H9 (cell line): ENCODE results near the gene VGLL3. TPM values are rescaled to one million over a fixed set of nuclear protein-coding genes. Genes with fewer than 3 reads are reported as not detected.

ENCODE experiments used
- DNase-seq: peaks from one replicate; pipeline ENCODE4 v3.0.0-alpha.2; 2017
- H2AFZ ChIP-seq: one replicate; pipeline ENCODE4 v1.6.1; 2013; ENCODE audit warnings: mild to moderate bottlenecking, low read length, control low read depth, moderate library complexity
- H2AK5ac ChIP-seq: 2 replicates; pipeline ENCODE4 v1.6.1; 2013; ENCODE audit warnings: low read length, control low read depth, mixed read lengths; ENCODE audit not compliant: insufficient read length
- H2BK120ac ChIP-seq: one replicate; pipeline ENCODE4 v1.6.1; 2013; ENCODE audit warnings: low read depth, mild to moderate bottlenecking, low read length, control low read depth, inconsistent platforms; ENCODE audit not compliant: poor library complexity, severe bottlenecking
- H2BK12ac ChIP-seq: 2 replicates; pipeline ENCODE4 v1.6.1; 2013; ENCODE audit warnings: low read length, control low read depth, mixed read lengths, low read depth; ENCODE audit not compliant: insufficient read length
- H2BK15ac ChIP-seq: 2 replicates; pipeline ENCODE4 v1.6.1; 2013; ENCODE audit warnings: low read depth, low read length, control low read depth
- H2BK20ac ChIP-seq: one replicate; pipeline ENCODE4 v1.6.1; 2013; ENCODE audit warnings: low read depth, mild to moderate bottlenecking, low read length, control low read depth, inconsistent platforms; ENCODE audit not compliant: poor library complexity, severe bottlenecking
- H2BK5ac ChIP-seq: 2 replicates; pipeline ENCODE4 v1.6.1; 2013; ENCODE audit warnings: low read length, control low read depth, mixed read lengths; ENCODE audit not compliant: insufficient read length
- H3K14ac ChIP-seq: 2 replicates; pipeline ENCODE4 v1.6.1; 2013; ENCODE audit warnings: low read length, control low read depth; ENCODE audit not compliant: insufficient read depth
- H3K18ac ChIP-seq: 2 replicates; pipeline ENCODE4 v1.6.1; 2013; ENCODE audit warnings: low read depth, mild to moderate bottlenecking, mixed read lengths, low read length, control low read depth; ENCODE audit not compliant: insufficient read length
- H3K23ac ChIP-seq: 2 replicates; pipeline ENCODE4 v1.6.1; 2013; ENCODE audit warnings: low read length, control low read depth, mixed read lengths, low read depth; ENCODE audit not compliant: insufficient read length
- H3K23me2 ChIP-seq: 2 replicates; pipeline ENCODE4 v1.6.1; 2013; ENCODE audit warnings: low read depth, mild to moderate bottlenecking, mixed read lengths, low read length, control low read depth; ENCODE audit not compliant: insufficient read length, poor library complexity, severe bottlenecking
- H3K27ac ChIP-seq: 2 replicates; pipeline ENCODE4 v1.5.1; 2013; ENCODE audit warnings: low read length, control low read depth, mixed read lengths, low read depth; ENCODE audit not compliant: insufficient read length
- H3K27me3 ChIP-seq: 2 replicates; pipeline ENCODE4 v1.6.1; 2013; ENCODE audit warnings: low read length, control low read depth, inconsistent platforms; ENCODE audit not compliant: insufficient read depth
- H3K4ac ChIP-seq: 2 replicates; pipeline ENCODE4 v1.6.1; 2013; ENCODE audit warnings: low read depth, mild to moderate bottlenecking, control low read depth, inconsistent platforms, low read length, moderate library complexity
- H3K4me1 ChIP-seq: 2 replicates; pipeline ENCODE4 v1.6.1; 2013; ENCODE audit warnings: low read length, control low read depth, inconsistent platforms; ENCODE audit not compliant: insufficient read depth
- H3K4me2 ChIP-seq: 2 replicates; pipeline ENCODE4 v1.6.1; 2013; ENCODE audit warnings: low read length, control low read depth, mixed read lengths; ENCODE audit not compliant: insufficient read length, insufficient read depth
- H3K56ac ChIP-seq: 2 replicates; pipeline ENCODE4 v1.6.1; 2013; ENCODE audit warnings: low read depth, mild to moderate bottlenecking, mixed read lengths, low read length, control low read depth; ENCODE audit not compliant: insufficient read length
- H3K79me1 ChIP-seq: 2 replicates; pipeline ENCODE4 v1.6.1; 2013; ENCODE audit warnings: low read depth, mild to moderate bottlenecking, moderate library complexity, low read length, control low read depth, inconsistent platforms; ENCODE audit not compliant: insufficient read depth, poor library complexity, severe bottlenecking
- H3K79me2 ChIP-seq: 2 replicates; pipeline ENCODE4 v1.6.1; 2013; ENCODE audit warnings: low read length, control low read depth, inconsistent platforms; ENCODE audit not compliant: insufficient read depth
- H3K9ac ChIP-seq: 2 replicates; pipeline ENCODE4 v1.6.1; 2013; ENCODE audit warnings: low read length, control low read depth, mixed read lengths; ENCODE audit not compliant: insufficient read length; ENCODE audit errors: extremely low read depth
- H3K9me3 ChIP-seq: one replicate; pipeline ENCODE4 v1.6.1; 2013; ENCODE audit warnings: low read depth, low read length, inconsistent platforms; ENCODE audit not compliant: control insufficient read depth
- H3T11ph ChIP-seq: one replicate; pipeline ENCODE4 v1.6.1; 2013; ENCODE audit warnings: mild to moderate bottlenecking, low read length, control low read depth, inconsistent platforms
- H4K20me1 ChIP-seq: one replicate; pipeline ENCODE4 v1.6.1; 2013; ENCODE audit not compliant: control insufficient read depth, insufficient read length, insufficient read depth
- H4K5ac ChIP-seq: 2 replicates; pipeline ENCODE4 v1.6.1; 2013; ENCODE audit warnings: low read depth, mild to moderate bottlenecking, mixed read lengths, low read length, control low read depth; ENCODE audit not compliant: insufficient read length
- H4K8ac ChIP-seq: replicated peaks from 2 replicates; pipeline ENCODE4 v1.6.1; 2013; ENCODE audit warnings: low read length, control low read depth, mixed read lengths, low read depth; ENCODE audit not compliant: insufficient read length
- H4K91ac ChIP-seq: 2 replicates; pipeline ENCODE4 v1.6.1; 2013; ENCODE audit warnings: low read depth, mild to moderate bottlenecking, moderate library complexity, mixed read lengths, low read length, control low read depth; ENCODE audit not compliant: insufficient read length
- H3K27ac Mint-ChIP-seq, 3 experiments: 2 replicates in 2 of 3; 3 replicates in 1 of 3; pipeline ENCODE4 v1.8.0; 2020 to 2021; ENCODE audit warnings: mixed read lengths in 3 of 3, mild to moderate bottlenecking in 1 of 3, moderate library complexity in 1 of 3
- H3K27me3 Mint-ChIP-seq: 2 replicates; pipeline ENCODE4 v1.8.0; 2021; ENCODE audit warnings: low read depth, mild to moderate bottlenecking, moderate library complexity, mixed read lengths
- H3K36me3 Mint-ChIP-seq, 3 experiments: 2 replicates in 2 of 3; 3 replicates in 1 of 3; pipeline ENCODE4 v1.8.0; 2020 to 2021; ENCODE audit warnings: low read depth in 3 of 3, mixed read lengths in 3 of 3; ENCODE audit not compliant: insufficient read depth in 1 of 3
- H3K4me1 Mint-ChIP-seq, 2 experiments: 2 replicates each; pipeline ENCODE4 v1.8.0; 2020; ENCODE audit warnings: mixed read lengths in 2 of 2
- H3K4me3 Mint-ChIP-seq, 2 experiments: 2 replicates in 1 of 2; 3 replicates in 1 of 2; pipeline ENCODE4 v1.8.0; 2020 to 2021; ENCODE audit warnings: mild to moderate bottlenecking in 2 of 2, mixed read lengths in 2 of 2, moderate library complexity in 1 of 2
- H3K9me3 Mint-ChIP-seq, 2 experiments: 2 replicates in 1 of 2; 3 replicates in 1 of 2; pipeline ENCODE4 v1.8.0; 2020; ENCODE audit warnings: mild to moderate bottlenecking in 2 of 2, mixed read lengths in 2 of 2, moderate library complexity in 1 of 2
- WGBS: extraction: QIAGEN DNeasy Blood & Tissue Kit; methylation state at CpG from one replicate; pipeline ENCODE4 v1.1.7; 2013; ENCODE audit warnings: missing lambda C conversion rate, low lambda C conversion rate, mixed read lengths; ENCODE audit not compliant: insufficient read length; ENCODE audit errors: extremely low coverage; 5-methylcytosine and 5-hydroxymethylcytosine counted together
- total RNA-seq: library from RNA; stranded (reverse); gene quantifications from 2 replicates; pipeline ENCODE4 v1.2.1, GENCODE V29; 2021
- TF ChIP-seq, protein P1 (sequence below): fragments of 200-600 bp; sonication (generic); conservative IDR thresholded peaks from 3 replicates; pipeline ENCODE4 v1.8.0; 2021; ENCODE audit warnings: antibody characterized with exemption, mild to moderate bottlenecking

VGLL3 gene
- total RNA-seq, 1 experiment from 2014 or later = 19.7 TPM

- H3K9me3 Mint-ChIP-seq = no peaks in the 10 kb centered on the region
- H3K27ac Mint-ChIP-seq = no peak overlapping the region
- no peak overlapping the region for H2BK120ac ChIP-seq
- H3K4me2 ChIP-seq = no peak overlapping the region
- TF ChIP-seq, protein P1, sequence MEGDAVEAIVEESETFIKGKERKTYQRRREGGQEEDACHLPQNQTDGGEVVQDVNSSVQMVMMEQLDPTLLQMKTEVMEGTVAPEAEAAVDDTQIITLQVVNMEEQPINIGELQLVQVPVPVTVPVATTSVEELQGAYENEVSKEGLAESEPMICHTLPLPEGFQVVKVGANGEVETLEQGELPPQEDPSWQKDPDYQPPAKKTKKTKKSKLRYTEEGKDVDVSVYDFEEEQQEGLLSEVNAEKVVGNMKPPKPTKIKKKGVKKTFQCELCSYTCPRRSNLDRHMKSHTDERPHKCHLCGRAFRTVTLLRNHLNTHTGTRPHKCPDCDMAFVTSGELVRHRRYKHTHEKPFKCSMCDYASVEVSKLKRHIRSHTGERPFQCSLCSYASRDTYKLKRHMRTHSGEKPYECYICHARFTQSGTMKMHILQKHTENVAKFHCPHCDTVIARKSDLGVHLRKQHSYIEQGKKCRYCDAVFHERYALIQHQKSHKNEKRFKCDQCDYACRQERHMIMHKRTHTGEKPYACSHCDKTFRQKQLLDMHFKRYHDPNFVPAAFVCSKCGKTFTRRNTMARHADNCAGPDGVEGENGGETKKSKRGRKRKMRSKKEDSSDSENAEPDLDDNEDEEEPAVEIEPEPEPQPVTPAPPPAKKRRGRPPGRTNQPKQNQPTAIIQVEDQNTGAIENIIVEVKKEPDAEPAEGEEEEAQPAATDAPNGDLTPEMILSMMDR = no peak
- H3K27me3 ChIP-seq = no peaks in the 10 kb centered on the region
- H3K23me2 ChIP-seq = no peaks in the 10 kb centered on the region
- H3K9me3 ChIP-seq = no peaks in the 10 kb centered on the region
- H3K36me3 Mint-ChIP-seq = no peaks in the 10 kb centered on the region; a peak in 1 of 7 replicates
- no peak for DNase-seq
- peaks cover 24 to 28% of the 10 kb centered on the region in 2 experiments for H3K4me1 Mint-ChIP-seq
- no peak overlapping the region for H3T11ph ChIP-seq
- H2BK12ac ChIP-seq = no peak overlapping the region
- no peaks in the 10 kb centered on the region for H3K79me1 ChIP-seq
- H3K27me3 Mint-ChIP-seq = no peaks in the 10 kb centered on the region
- no peaks in the 10 kb centered on the region for H4K20me1 ChIP-seq
- H2AFZ ChIP-seq = no peak overlapping the region
- no peaks in the 10 kb centered on the region for H3K4me1 ChIP-seq
- H3K56ac ChIP-seq = no peak overlapping the region
- no peak overlapping the region for H3K9ac ChIP-seq
- H4K5ac ChIP-seq = no peak overlapping the region
- H4K8ac ChIP-seq = no peak overlapping the region
- no peak overlapping the region for H3K18ac ChIP-seq
- no peak overlapping the region for H2AK5ac ChIP-seq
- H2BK5ac ChIP-seq = no peak overlapping the region
- no peak overlapping the region for H3K4ac ChIP-seq
- no peak overlapping the region for H3K27ac ChIP-seq
- no peak overlapping the region for H2BK20ac ChIP-seq
- no peak overlapping the region for H3K14ac ChIP-seq
- WGBS = no CpG with 5 or more reads among the region's 1 CpG
- H4K91ac ChIP-seq = no peak overlapping the region
- H3K4me3 Mint-ChIP-seq = no peak overlapping the region
- no peaks in the 10 kb centered on the region for H3K79me2 ChIP-seq
- no peak overlapping the region for H2BK15ac ChIP-seq
- H3K23ac ChIP-seq = no peak overlapping the region
Observed at GRCh38 chr3:86895202-86895601, 95.7 kb downstream of the VGLL3 start.
